Keratinocyte (primary cell): ENCODE measurements around the gene CDH13. TPM values are rescaled to one million over a fixed set of nuclear protein-coding genes. Genes with fewer than 3 reads are reported as not detected.

Experiments
- DNase-seq: peaks from one replicate; pipeline ENCODE4 v3.0.0-alpha.2; 2011; ENCODE audit warnings: low read depth, missing footprints, low spot score
- FAIRE-seq: peaks from 2 replicates; lab custom pipeline; 2011; peaks lifted over from hg19 to GRCh38; lab: Jason Lieb, UNC
- H2AFZ ChIP-seq: 2 replicates; pipeline ENCODE4 v1.6.0; 2012; ENCODE audit warnings: low read length, control low read depth, inconsistent platforms; ENCODE audit not compliant: control insufficient read depth
- H3K27ac ChIP-seq: 2 replicates; pipeline ENCODE4 v1.5.1; 2011; ENCODE audit warnings: low read length; ENCODE audit not compliant: control insufficient read depth, insufficient read depth
- H3K27me3 ChIP-seq: 3 replicates; pipeline ENCODE4 v1.6.0; 2011; ENCODE audit warnings: low read length; ENCODE audit not compliant: control insufficient read depth, insufficient read depth; ENCODE audit errors: extremely low read depth
- H3K36me3 ChIP-seq, 2 experiments: 2 replicates in 1 of 2; 3 replicates in 1 of 2; pipeline ENCODE4 v1.5.1; 2011; ENCODE audit warnings: low read length in 2 of 2, mild to moderate bottlenecking in 1 of 2; ENCODE audit not compliant: control insufficient read depth in 2 of 2, insufficient read depth in 2 of 2; ENCODE audit errors: extremely low read depth in 1 of 2
- H3K4me1 ChIP-seq: 3 replicates; pipeline ENCODE4 v1.5.1; 2011; ENCODE audit warnings: low read length; ENCODE audit not compliant: control insufficient read depth, insufficient read depth; ENCODE audit errors: extremely low read depth
- H3K4me2 ChIP-seq: 3 replicates; pipeline ENCODE4 v1.6.0; 2011; ENCODE audit warnings: low read depth, low read length; ENCODE audit not compliant: control insufficient read depth, insufficient read depth; ENCODE audit errors: extremely low read depth
- H3K4me3 ChIP-seq, 3 experiments: fragments of 200-600 bp in 1 of 3; sonication (generic) in 1 of 3; 2 replicates in 2 of 3; 3 replicates in 1 of 3; pipeline ENCODE4 v1.5.1; 2011 to 2016; ENCODE audit warnings: low read length in 3 of 3, mild to moderate bottlenecking in 3 of 3, control low read depth in 2 of 3, inconsistent platforms in 1 of 3, low read depth in 1 of 3, mixed read lengths in 1 of 3, mixed run types in 1 of 3, moderate library complexity in 1 of 3; ENCODE audit not compliant: control insufficient read depth in 2 of 3, insufficient read depth in 2 of 3; ENCODE audit errors: extremely low read depth in 1 of 3
- H3K79me2 ChIP-seq: 2 replicates; pipeline ENCODE4 v1.6.0; 2012; ENCODE audit warnings: low read length; ENCODE audit not compliant: control insufficient read depth, insufficient read depth
- H3K9ac ChIP-seq: 3 replicates; pipeline ENCODE4 v1.6.0; 2011; ENCODE audit warnings: low read length; ENCODE audit not compliant: control insufficient read depth, insufficient read depth; ENCODE audit errors: extremely low read depth
- H3K9me1 ChIP-seq: 3 replicates; pipeline ENCODE4 v1.6.0; 2011; ENCODE audit warnings: low read length; ENCODE audit not compliant: control insufficient read depth, insufficient read depth; ENCODE audit errors: extremely low read depth
- H3K9me3 ChIP-seq: 2 replicates; pipeline ENCODE4 v1.5.1; 2012; ENCODE audit warnings: low read depth, low read length; ENCODE audit not compliant: control insufficient read depth
- H4K20me1 ChIP-seq: 3 replicates; pipeline ENCODE4 v1.6.0; 2011; ENCODE audit warnings: low read length; ENCODE audit not compliant: control insufficient read depth, insufficient read depth; ENCODE audit errors: extremely low read depth
- EZH2 ChIP-seq: IDR thresholded peaks from one replicate; pipeline ENCODE4 v1.6.1; 2012; ENCODE audit warnings: inconsistent platforms, mild to moderate bottlenecking, low read length, moderate library complexity
- dilution Hi-C: fragments of 300-500 bp; cut with MboI; formaldehyde crosslinking; loops from one replicate; pipeline ENCODE4 v1.7.0; 2020; ENCODE audit warnings: low sequenced_read_pairs; ENCODE audit not compliant: extremely low pct_ligation_motif_present
- polyA plus RNA-seq, 5 experiments: library from polyadenylated mRNA; depleted of rRNA in 3 of 5; stranded (reverse) in 3 of 5; stranded (forward) in 1 of 5; unstranded in 1 of 5; fragments of >200 nt; gene quantifications; 1 replicate in 1 of 5; 2 replicates in 3 of 5; 3 replicates in 1 of 5; pipeline versions ENCODE4 v1.2.1 to v1.2.3, GENCODE V29; 2011 to 2012; ENCODE audit warnings: missing spikeins in 2 of 5, low read depth in 1 of 5, low replicate concordance in 1 of 5
- TF ChIP-seq, protein P1 (sequence below), 3 experiments: IDR thresholded peaks in 1 of 3; conservative IDR thresholded peaks in 1 of 3; optimal IDR thresholded peaks in 1 of 3; 2 replicates in 2 of 3; 3 replicates in 1 of 3; pipeline versions ENCODE3 to v1.5.1; 2011; ENCODE audit warnings: low read length in 3 of 3, mild to moderate bottlenecking in 3 of 3, moderate library complexity in 2 of 3, control low read depth in 1 of 3, inconsistent platforms in 1 of 3; ENCODE audit not compliant: insufficient read depth in 2 of 3; ENCODE audit errors: extremely low read depth in 1 of 3

Gene CDH13
- polyA plus RNA-seq, 1 donor (not counting 4 experiments of a cell fraction or from before 2014, with no cell fraction given), result 111 TPM

DNA sequence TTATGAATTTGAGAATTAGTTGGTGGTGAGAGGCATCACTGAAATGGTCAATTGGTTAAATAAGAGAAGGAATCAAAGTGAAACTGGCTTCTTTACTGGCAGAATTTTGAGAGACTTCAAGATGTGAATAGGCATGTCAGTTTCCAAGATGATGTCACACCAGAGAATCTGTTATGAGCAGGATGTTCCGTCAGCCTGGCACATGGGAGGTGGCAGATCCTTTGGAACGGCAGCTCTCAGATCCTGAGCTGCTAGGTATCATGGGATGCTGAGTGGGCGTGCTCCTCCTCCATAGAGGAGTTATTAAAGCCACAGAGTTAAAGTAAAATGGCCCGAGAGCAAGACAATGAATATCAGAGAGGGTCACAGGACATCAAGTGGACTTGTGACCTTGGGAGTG lies 736.8 kb downstream of the CDH13 start:
- no peaks in the 10 kb centered on the region for H3K36me3 ChIP-seq
- no peak overlapping the region for H3K4me3 ChIP-seq
- TF ChIP-seq, protein P1, sequence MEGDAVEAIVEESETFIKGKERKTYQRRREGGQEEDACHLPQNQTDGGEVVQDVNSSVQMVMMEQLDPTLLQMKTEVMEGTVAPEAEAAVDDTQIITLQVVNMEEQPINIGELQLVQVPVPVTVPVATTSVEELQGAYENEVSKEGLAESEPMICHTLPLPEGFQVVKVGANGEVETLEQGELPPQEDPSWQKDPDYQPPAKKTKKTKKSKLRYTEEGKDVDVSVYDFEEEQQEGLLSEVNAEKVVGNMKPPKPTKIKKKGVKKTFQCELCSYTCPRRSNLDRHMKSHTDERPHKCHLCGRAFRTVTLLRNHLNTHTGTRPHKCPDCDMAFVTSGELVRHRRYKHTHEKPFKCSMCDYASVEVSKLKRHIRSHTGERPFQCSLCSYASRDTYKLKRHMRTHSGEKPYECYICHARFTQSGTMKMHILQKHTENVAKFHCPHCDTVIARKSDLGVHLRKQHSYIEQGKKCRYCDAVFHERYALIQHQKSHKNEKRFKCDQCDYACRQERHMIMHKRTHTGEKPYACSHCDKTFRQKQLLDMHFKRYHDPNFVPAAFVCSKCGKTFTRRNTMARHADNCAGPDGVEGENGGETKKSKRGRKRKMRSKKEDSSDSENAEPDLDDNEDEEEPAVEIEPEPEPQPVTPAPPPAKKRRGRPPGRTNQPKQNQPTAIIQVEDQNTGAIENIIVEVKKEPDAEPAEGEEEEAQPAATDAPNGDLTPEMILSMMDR (optimal IDR thresholded peaks at IDR 0.05 in 1 of 3, IDR thresholded peaks at IDR 0.05 in 1 of 3, conservative IDR thresholded peaks at IDR 0.05 in 1 of 3; ENCODE audit: extremely low read depth in 1 of 3, insufficient read depth in 2 of 3, low read length in 3 of 3), result no peak
- no peak for TF ChIP-seq EZH2
- no peaks in the 10 kb centered on the region for H4K20me1 ChIP-seq
- H3K27me3 ChIP-seq, result no peaks in the 10 kb centered on the region
- H3K4me1 ChIP-seq, result peaks cover 3% of the 10 kb centered on the region
- H3K27ac ChIP-seq, result no peak overlapping the region
- no peak overlapping the region for H3K9ac ChIP-seq
- no peaks in the 10 kb centered on the region for H3K9me1 ChIP-seq
- DNase-seq (no peak), FAIRE-seq (peak; percentile 29)
- no peak overlapping the region for H2AFZ ChIP-seq
- dilution Hi-C loops, result no loop called here
- no peaks in the 10 kb centered on the region for H3K79me2 ChIP-seq
- no peaks in the 10 kb centered on the region for H3K9me3 ChIP-seq
- no peak overlapping the region for H3K4me2 ChIP-seq

DNA sequence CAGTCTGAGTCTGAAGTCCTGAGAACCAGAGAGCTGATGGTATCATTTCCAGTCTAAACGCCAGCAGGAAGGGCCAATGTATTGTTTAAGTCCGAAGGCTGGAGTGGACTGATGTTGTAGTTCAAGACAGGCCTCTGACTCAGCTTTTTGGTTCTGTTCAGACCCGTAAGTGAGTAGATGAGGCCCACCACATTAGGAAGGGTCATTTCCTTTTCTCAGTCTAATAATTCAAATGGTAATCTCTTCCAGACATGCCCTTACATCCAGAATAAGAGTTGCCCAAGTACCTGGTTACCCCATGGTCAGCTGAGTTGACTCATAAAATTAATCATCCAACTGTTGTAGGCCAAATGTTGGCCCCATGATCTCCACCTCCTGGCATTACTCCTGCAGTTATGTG lies 738.4 kb downstream of the CDH13 start:
- H3K4me2 ChIP-seq, result no peak overlapping the region
- H3K27ac ChIP-seq, result no peak overlapping the region
- no peak overlapping the region for H3K4me3 ChIP-seq
- H4K20me1 ChIP-seq, result no peaks in the 10 kb centered on the region
- H3K9me3 ChIP-seq, result no peaks in the 10 kb centered on the region
- FAIRE-seq (peak; percentile 9), DNase-seq (no peak)
- H3K27me3 ChIP-seq, result no peaks in the 10 kb centered on the region
- H3K9me1 ChIP-seq, result no peaks in the 10 kb centered on the region
- no peak for TF ChIP-seq EZH2
- TF ChIP-seq, protein P1 (optimal IDR thresholded peaks at IDR 0.05 in 1 of 3, IDR thresholded peaks at IDR 0.05 in 1 of 3, conservative IDR thresholded peaks at IDR 0.05 in 1 of 3; ENCODE audit: extremely low read depth in 1 of 3, insufficient read depth in 2 of 3, low read length in 3 of 3), result no peak
- H3K79me2 ChIP-seq, result no peaks in the 10 kb centered on the region
- dilution Hi-C loops, result no loop called here
- H3K36me3 ChIP-seq, result no peaks in the 10 kb centered on the region
- no peak overlapping the region for H3K9ac ChIP-seq
- no peak overlapping the region for H2AFZ ChIP-seq
- peaks cover 3% of the 10 kb centered on the region for H3K4me1 ChIP-seq
